Chondrocyte (in vitro differentiated cells): Measurements from ENCODE around the gene MRPL37. TPM values are rescaled to one million over a fixed set of nuclear protein-coding genes. Genes with fewer than 3 reads are reported as not detected.
A peak's percentile ranks its signal among the peaks of the same experiment; 100 is the strongest.

Source experiments
- DNase-seq: peaks from one replicate; pipeline ENCODE4 v3.0.0; 2021; ENCODE audit warnings: mixed read lengths, low spot score
- H3K27ac Mint-ChIP-seq: one replicate; pipeline ENCODE4 v1.8.0; 2021; ENCODE audit warnings: mild to moderate bottlenecking, moderate library complexity, mixed read lengths; ENCODE audit not compliant: unreplicated experiment
- H3K27me3 Mint-ChIP-seq: 2 replicates; pipeline ENCODE4 v1.8.0; 2021; ENCODE audit warnings: low read depth, mixed read lengths
- H3K36me3 Mint-ChIP-seq: 2 replicates; pipeline ENCODE4 v1.8.0; 2021; ENCODE audit warnings: low read depth, mixed read lengths
- H3K4me1 Mint-ChIP-seq: 2 replicates; pipeline ENCODE4 v1.8.0; 2021; ENCODE audit warnings: low read depth, mild to moderate bottlenecking, mixed read lengths
- H3K4me3 Mint-ChIP-seq: one replicate; pipeline ENCODE4 v1.8.0; 2021; ENCODE audit warnings: mild to moderate bottlenecking, moderate library complexity, mixed read lengths; ENCODE audit not compliant: unreplicated experiment
- H3K9me3 Mint-ChIP-seq: 2 replicates; pipeline ENCODE4 v1.8.0; 2021; ENCODE audit warnings: low read depth, mixed read lengths
- total RNA-seq: library from RNA; stranded (reverse); gene quantifications from 3 replicates; pipeline ENCODE4 v1.2.1, GENCODE V29; 2021
- TF ChIP-seq, protein P1 (sequence below): fragments of 200-600 bp; sonication (generic); IDR thresholded peaks from 2 replicates; pipeline ENCODE4 v1.5.0; 2021; ENCODE audit warnings: antibody characterized with exemption, mild to moderate bottlenecking, moderate library complexity

Gene MRPL37
- total RNA-seq, 1 donor from 2014 or later = 66.9 TPM

DNA sequence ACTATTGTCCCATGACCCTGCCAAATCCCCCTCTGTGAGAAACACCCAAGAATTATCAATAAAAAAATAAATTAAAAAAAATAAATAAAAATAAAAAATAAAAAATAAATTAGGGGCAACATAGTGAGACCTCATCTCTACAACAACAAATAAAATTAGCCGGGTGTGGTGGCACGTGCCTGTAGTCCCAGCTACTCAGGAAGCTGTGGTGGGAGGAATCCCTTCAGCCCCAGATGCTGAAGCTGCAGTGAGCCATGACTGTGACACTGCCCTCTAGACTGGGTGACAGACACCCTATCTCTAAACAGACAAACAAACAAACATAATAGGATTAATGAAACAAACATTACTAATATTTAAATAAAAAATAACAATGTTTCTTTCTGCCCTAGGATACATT is 34.3 kb downstream of the MRPL37 start:
- no peak overlapping the region for H3K4me3 Mint-ChIP-seq
- H3K27ac Mint-ChIP-seq = no peak overlapping the region
- TF ChIP-seq, protein P1, sequence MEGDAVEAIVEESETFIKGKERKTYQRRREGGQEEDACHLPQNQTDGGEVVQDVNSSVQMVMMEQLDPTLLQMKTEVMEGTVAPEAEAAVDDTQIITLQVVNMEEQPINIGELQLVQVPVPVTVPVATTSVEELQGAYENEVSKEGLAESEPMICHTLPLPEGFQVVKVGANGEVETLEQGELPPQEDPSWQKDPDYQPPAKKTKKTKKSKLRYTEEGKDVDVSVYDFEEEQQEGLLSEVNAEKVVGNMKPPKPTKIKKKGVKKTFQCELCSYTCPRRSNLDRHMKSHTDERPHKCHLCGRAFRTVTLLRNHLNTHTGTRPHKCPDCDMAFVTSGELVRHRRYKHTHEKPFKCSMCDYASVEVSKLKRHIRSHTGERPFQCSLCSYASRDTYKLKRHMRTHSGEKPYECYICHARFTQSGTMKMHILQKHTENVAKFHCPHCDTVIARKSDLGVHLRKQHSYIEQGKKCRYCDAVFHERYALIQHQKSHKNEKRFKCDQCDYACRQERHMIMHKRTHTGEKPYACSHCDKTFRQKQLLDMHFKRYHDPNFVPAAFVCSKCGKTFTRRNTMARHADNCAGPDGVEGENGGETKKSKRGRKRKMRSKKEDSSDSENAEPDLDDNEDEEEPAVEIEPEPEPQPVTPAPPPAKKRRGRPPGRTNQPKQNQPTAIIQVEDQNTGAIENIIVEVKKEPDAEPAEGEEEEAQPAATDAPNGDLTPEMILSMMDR = no peak
- no peaks in the 10 kb centered on the region for H3K27me3 Mint-ChIP-seq
- H3K9me3 Mint-ChIP-seq = no peaks in the 10 kb centered on the region
- peaks cover 15% of the 10 kb centered on the region for H3K36me3 Mint-ChIP-seq
- no peak for DNase-seq
- peaks cover 8% of the 10 kb centered on the region for H3K4me1 Mint-ChIP-seq

DNA sequence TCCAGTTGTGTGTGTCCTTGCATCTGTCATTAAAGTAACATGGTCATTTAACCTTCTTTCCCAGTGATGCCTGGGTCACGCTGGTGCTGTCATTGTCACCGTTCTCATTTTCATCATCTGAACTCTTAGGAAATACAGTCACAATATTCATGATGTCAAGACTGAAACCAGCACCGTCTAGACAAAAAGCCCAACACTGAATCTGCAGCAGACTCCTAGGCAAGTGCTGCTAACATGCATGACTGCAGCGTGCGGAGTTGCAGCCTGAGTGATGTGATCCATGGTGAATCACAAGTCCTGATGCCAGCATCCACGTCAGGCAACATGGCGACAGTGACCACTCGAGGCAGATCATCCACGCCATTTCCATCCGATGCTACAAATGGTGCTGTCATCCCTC is 37.6 kb downstream of the MRPL37 start:
- no peak for DNase-seq
- peaks cover 10% of the 10 kb centered on the region for H3K4me1 Mint-ChIP-seq
- no peak overlapping the region for H3K4me3 Mint-ChIP-seq
- H3K27ac Mint-ChIP-seq = no peak overlapping the region
- H3K36me3 Mint-ChIP-seq = peaks cover 14% of the 10 kb centered on the region
- H3K27me3 Mint-ChIP-seq = no peaks in the 10 kb centered on the region
- TF ChIP-seq, protein P1 = no peak
- H3K9me3 Mint-ChIP-seq = no peaks in the 10 kb centered on the region

DNA sequence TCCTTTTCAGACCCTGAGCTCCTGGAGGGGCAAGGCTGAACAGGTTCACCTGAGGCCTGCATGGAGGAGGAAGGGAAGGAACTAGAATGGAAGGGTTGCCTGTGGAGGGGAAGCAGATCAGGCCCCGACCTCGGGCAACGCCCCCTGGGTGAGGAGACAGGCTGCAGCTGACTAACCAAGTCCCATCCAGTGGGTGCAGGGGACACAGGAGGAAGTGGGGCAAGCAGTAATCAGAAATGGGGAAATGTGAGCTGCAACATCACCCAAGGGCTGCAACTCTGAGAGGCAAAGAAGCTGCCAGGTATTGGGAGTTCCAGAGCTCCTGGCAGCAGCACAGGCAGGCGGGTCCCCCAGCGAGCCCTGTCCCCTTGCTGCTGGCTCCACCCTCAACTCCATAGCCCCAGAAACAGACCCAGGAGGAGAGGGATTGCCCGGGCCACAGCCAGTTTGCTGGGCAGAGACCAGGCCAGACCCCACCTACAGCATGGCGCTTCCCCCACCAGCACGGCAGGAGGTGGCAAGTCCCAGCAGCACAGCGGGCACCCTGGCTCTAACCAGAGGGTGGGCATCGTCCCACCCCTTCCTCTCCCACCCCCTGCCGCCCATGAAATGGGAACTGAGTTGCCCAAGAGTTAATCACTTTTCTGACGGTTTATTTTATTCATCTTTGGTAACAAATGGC is 38.5 kb downstream of the MRPL37 start:
- Mint-ChIP-seq H3K4me1 (peaks cover 10% of the 10 kb centered on the region), H3K27ac (no peak overlapping the region)
- no peak for DNase-seq

DNA sequence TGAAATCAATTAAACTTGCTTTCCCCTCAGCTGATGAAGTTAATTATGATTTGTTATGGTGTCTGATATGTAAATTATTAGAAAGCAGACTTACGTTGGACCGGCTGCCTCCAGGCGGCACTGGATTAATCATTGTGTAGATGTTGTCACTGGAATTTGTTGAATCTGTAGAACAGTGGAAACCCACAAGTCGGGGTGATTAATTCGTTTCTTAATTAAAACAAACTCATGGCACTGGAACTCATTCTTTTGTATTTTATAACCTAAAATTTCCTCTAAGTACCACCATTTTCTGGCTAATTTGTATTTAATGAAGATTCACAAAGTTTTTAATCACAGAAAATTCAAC is 39.0 kb downstream of the MRPL37 start:
- peaks cover 14% of the 10 kb centered on the region for H3K36me3 Mint-ChIP-seq
- no peak for DNase-seq

More for the DNA sequence above, 38.5 kb downstream of the MRPL37 start:
- Mint-ChIP-seq H3K9me3 (no peaks in the 10 kb centered on the region), H3K4me3 (no peak overlapping the region), H3K36me3 (peaks cover 14% of the 10 kb centered on the region), H3K27me3 (no peaks in the 10 kb centered on the region)
- TF ChIP-seq, protein P1 = no peak

DNA sequence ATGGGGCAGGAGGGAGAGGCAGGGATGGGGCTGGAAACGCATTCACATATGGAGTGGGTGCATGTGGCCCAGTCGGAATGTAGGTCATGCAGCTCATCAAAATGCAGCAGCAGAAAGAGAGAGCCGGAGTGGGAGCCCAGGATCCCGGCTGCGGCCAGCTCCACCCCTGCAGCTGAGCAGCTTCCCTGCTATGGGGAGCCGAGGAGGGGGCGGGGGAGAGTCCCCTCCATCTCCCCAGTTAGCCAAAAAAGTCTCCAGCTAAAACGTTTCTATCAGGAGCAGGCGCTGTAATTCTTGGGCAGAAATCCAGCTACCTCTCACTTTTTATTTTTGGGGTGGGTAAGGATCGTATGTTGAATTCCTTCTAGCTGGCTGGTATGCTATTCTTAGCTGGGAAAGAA is 39.7 kb downstream of the MRPL37 start:
- peaks cover 10% of the 10 kb centered on the region for H3K4me1 Mint-ChIP-seq
- no peak overlapping the region for H3K4me3 Mint-ChIP-seq
- no peak for DNase-seq
- H3K27me3 Mint-ChIP-seq = no peaks in the 10 kb centered on the region
- no peaks in the 10 kb centered on the region for H3K9me3 Mint-ChIP-seq
- H3K27ac Mint-ChIP-seq = peak overlapping the region; percentile 27
- TF ChIP-seq, protein P1 = no peak
- peaks cover 14% of the 10 kb centered on the region for H3K36me3 Mint-ChIP-seq

More for the DNA sequence above, 39.0 kb downstream of the MRPL37 start:
- H3K4me1 Mint-ChIP-seq = peaks cover 10% of the 10 kb centered on the region
- no peaks in the 10 kb centered on the region for H3K27me3 Mint-ChIP-seq
- no peak overlapping the region for H3K27ac Mint-ChIP-seq
- no peaks in the 10 kb centered on the region for H3K9me3 Mint-ChIP-seq
- TF ChIP-seq, protein P1 = no peak
- H3K4me3 Mint-ChIP-seq = no peak overlapping the region
